Naive thymus-derived CD8-positive, alpha-beta T cell (primary cell): ENCODE measurements around the gene TEX12. TPM values are rescaled to one million over a fixed set of nuclear protein-coding genes. Genes with fewer than 3 reads are reported as not detected.
"Not testable (repeated sequence)": the region's sequence is repeated elsewhere in the genome, so short reads cannot be mapped to it uniquely, and the experiment has no call there.

Source experiments
- ATAC-seq, 2 donors: fragments of 150-1000 bp; cut with Tn5 transposase in 1 of 2; sonication (Bioruptor Pico), chemical (Tn5 transposase) in 1 of 2; 1 replicate in 1 of 2; 2 replicates in 1 of 2; pipeline ENCODE4 v1.10.0; 2021; ENCODE audit warnings: mild to moderate bottlenecking in 2 of 2, moderate library complexity in 2 of 2
- POLR2A ChIA-PET: fragments of 350-600 bp; sonication (Branson Sonifier 250); formaldehyde crosslinking; loops from one replicate; lab custom pipeline; 2021; ENCODE audit warnings: antibody characterized with exemption; lab: Charles Lee
- DNase-seq, 10 donors: peaks; one replicate each; pipeline versions ENCODE4 v3.0.0 to v3.0.0-alpha.2; 2020 to 2022
- H3K27ac Mint-ChIP-seq, 10 donors: one replicate each; pipeline ENCODE4 v1.8.0; 2020 to 2022; ENCODE audit warnings: mild to moderate bottlenecking in 10 of 10, mixed read lengths in 10 of 10, moderate library complexity in 4 of 10, inconsistent platforms in 1 of 10
- H3K27me3 Mint-ChIP-seq, 5 donors: one replicate each; pipeline ENCODE4 v1.8.0; 2021 to 2022; ENCODE audit warnings: mixed read lengths in 5 of 5
- H3K36me3 Mint-ChIP-seq, 3 donors: one replicate each; pipeline ENCODE4 v1.8.0; 2020 to 2022; ENCODE audit warnings: mixed read lengths in 3 of 3, mild to moderate bottlenecking in 2 of 3, inconsistent platforms in 1 of 3
- H3K4me1 Mint-ChIP-seq, 4 donors: one replicate each; pipeline ENCODE4 v1.8.0; 2021 to 2022; ENCODE audit warnings: mixed read lengths in 4 of 4
- H3K4me3 Mint-ChIP-seq, 10 donors: one replicate each; pipeline ENCODE4 v1.8.0; 2020 to 2022; ENCODE audit warnings: mild to moderate bottlenecking in 10 of 10, mixed read lengths in 10 of 10, moderate library complexity in 6 of 10, inconsistent platforms in 1 of 10
- H3K9me3 Mint-ChIP-seq, 9 donors: one replicate each; pipeline ENCODE4 v1.8.0; 2020 to 2022; ENCODE audit warnings: mixed read lengths in 9 of 9, mild to moderate bottlenecking in 3 of 9, inconsistent platforms in 1 of 9, moderate library complexity in 1 of 9
- polyA plus RNA-seq, 3 donors: library from polyadenylated mRNA; unstranded; fragments of 300-500 nt; fragmentation: Illumina TruSeq; gene quantifications; one replicate each; pipeline ENCODE4 v1.2.3, GENCODE V29; 2021
- total RNA-seq, 8 experiments: library from RNA in 2 of 8; stranded (reverse) in 2 of 8; gene quantifications; one replicate each; pipeline ENCODE4 v1.2.3 and lab custom pipeline; 2021 to 2026

Gene TEX12
- total and polyA plus RNA-seq, 5 experiments from 2014 or later = 0.44 TPM; not detected in 4

DNA sequence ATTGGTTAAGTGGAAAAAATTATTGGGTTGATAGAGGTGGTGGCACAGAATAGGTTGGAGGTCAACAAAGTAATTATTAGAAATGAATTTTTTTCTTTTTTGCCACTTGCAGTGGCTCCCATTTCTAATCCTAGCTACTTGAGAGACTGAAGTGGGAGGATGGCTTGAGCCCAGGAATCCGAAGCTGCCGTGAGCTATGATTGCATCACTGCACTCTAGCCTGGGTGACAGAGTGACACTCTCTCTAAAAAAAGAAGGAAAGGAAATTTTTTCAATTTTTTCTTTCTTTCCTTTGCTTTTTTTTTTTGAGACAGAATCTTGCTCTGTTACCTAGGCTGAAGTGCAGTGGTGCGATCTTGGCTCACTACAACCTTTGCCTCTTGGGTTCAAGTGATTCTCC lies 6.0 kb downstream of the TEX12 start:
- Mint-ChIP-seq H3K27ac (no peak overlapping the region), H3K4me1 (peaks cover 9 to 15% (median 13%) of the 10 kb centered on the region in 4 donors), H3K9me3 (no peaks in the 10 kb centered on the region), H3K27me3 (peaks cover 9 to 23% (median 17%) of the 10 kb centered on the region in 5 donors), H3K4me3 (no peak overlapping the region), H3K36me3 (no peaks in the 10 kb centered on the region)
- ATAC-seq (no peak), DNase-seq (no peak)
- POLR2A ChIA-PET = no interaction called here

DNA sequence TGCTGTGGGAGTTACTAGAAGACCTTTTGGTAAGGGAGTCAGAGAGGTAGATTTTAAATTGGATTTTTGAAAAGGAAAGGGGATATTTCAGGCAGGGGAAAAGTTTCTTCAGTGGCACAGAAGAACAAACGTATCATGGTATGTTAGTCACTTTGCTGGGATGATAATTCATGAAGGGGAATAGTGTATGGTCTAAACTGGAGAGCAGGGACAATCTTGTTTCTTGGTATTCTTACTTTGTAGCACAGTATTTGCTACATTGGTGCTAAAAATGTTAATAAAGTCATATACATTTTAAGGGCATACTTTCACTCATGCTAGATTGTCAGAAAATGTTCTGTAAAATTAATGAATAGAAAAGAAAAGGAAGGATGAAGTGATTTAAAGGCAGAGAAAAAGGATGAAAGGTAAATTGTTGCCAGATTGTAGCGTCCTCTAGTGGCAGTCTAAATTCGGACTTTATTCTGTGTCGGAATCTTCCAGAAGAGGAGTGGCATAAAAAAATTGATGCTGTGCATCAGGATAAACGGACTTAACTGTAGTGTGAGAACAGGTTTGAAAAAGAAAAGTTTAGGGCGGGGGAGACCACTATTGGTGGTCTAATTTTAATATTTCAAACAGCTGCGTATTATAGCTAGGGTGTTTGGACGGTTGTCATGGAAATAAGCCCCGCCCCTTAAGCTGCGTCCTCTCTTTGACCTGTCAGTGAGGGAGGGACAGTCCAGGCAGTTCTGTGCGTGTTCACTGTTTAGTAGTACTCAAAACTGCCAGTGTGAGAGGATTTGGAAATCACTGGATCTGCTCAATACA lies 7.8 kb downstream of the TEX12 start, which contains the start of gene BCO2:
Gene BCO2, plus strand, starts transcription at position 724 of the 810 bp plus-strand sequence. CDS start 90 bp downstream, outside the sequence.
- peak in 9 of 10 donors; percentile 2 to 72 (median 17) for DNase-seq
- H3K36me3 Mint-ChIP-seq = peaks cover 0 to 4% (median 0%) of the 10 kb centered on the region in 3 donors
- H3K27ac Mint-ChIP-seq = no peak within 1 kb of the TSS
- H3K9me3 Mint-ChIP-seq = no peaks in the 10 kb centered on the region
- H3K4me3 Mint-ChIP-seq = peak within 1 kb of the TSS; percentile 5 to 78 (median 57)
- H3K4me1 Mint-ChIP-seq = peaks cover 9 to 29% (median 13%) of the 10 kb centered on the region in 4 donors
- H3K27me3 Mint-ChIP-seq = peaks cover 16 to 25% (median 23%) of the 10 kb centered on the region in 5 donors
- POLR2A ChIA-PET = no interaction called here
- ATAC-seq = peak; percentile 53 to 58

DNA sequence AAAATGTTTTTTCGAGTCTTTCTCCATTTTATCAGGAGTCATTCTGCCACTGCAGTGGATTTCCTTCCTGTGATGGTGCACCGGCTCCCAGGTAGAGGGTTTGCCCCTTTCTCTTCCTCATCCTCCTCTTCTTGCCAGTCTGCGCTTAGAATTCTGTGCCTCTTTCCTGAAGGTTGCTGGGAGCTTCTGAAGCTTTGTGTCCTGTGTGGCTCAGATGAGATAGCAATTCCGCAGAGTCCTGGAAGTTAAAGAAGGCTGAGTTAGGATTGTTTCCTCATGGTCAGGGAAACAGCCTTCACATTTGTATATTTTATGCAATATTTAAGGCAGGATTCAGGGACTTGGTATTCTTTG lies 8.4 kb downstream of the TEX12 start:
- ATAC-seq (no peak), DNase-seq (no peak)
- Mint-ChIP-seq H3K27me3 (peaks cover 18 to 30% (median 27%) of the 10 kb centered on the region in 5 donors), H3K9me3 (no peaks in the 10 kb centered on the region), H3K4me1 (peaks cover 9 to 29% (median 13%) of the 10 kb centered on the region in 4 donors), H3K4me3 (peak overlapping the region; percentile 5 to 78 (median 57)), H3K27ac (no peak overlapping the region), H3K36me3 (peaks cover 0 to 4% (median 2%) of the 10 kb centered on the region in 3 donors)
- POLR2A ChIA-PET = no interaction called here

DNA sequence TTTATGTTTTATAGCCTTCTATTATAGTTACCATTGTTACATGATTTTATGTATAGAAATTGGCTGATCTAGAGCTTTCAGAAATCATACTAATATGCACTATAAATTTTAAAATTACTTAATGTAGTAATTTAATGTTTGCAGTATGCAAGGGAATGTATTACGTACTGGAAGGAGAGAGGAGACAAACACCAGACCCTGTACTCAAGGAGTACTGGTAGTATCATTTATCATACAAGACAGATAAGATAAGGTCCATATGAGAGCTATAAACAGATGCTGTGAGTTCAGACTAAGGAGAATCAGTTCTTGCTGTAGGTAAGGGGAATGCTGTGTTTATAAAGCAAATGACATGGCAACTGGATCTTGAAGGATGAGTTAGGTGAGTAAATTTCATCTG lies 8.9 kb downstream of the TEX12 start:
- ATAC-seq (no peak), DNase-seq (no peak)
- Mint-ChIP-seq H3K27me3 (peaks cover 18 to 33% (median 30%) of the 10 kb centered on the region in 5 donors), H3K27ac (no peak overlapping the region), H3K4me3 (no peak overlapping the region), H3K9me3 (peaks cover 0 to 2% (median 0%) of the 10 kb centered on the region in 9 donors), H3K4me1 (peaks cover 9 to 29% (median 13%) of the 10 kb centered on the region in 4 donors), H3K36me3 (peaks cover 3 to 6% (median 4%) of the 10 kb centered on the region in 3 donors)
- POLR2A ChIA-PET = no interaction called here

DNA sequence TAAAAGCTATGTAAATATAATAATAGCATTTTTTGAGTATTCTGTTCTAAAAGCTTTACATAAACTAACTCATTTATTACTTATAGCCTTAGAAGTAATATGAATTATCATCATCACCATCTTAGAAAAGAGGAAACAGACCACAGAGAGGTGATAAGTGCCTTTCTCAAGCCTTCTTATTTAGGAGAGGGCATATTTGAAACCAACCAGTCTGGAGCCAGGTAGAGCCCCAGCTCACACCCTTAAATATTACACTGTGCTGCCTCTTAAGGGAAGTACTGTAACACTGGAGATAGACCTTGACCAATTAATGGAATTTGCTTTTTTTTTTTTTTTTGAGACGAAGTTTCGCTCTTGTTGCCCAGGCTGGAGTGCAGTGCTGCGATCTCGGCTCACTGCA lies 10.4 kb downstream of the TEX12 start:
- Mint-ChIP-seq H3K9me3 (peaks cover 0 to 2% (median 0%) of the 10 kb centered on the region in 9 donors), H3K36me3 (peaks cover 3 to 11% (median 4%) of the 10 kb centered on the region in 3 donors), H3K27ac (no peak overlapping the region), H3K4me3 (no peak overlapping the region), H3K27me3 (peaks cover 18 to 33% (median 30%) of the 10 kb centered on the region in 5 donors), H3K4me1 (peaks cover 9 to 29% (median 13%) of the 10 kb centered on the region in 4 donors)
- DNase-seq (no peak), ATAC-seq (no peak)
- POLR2A ChIA-PET = interaction anchor here (0.7 kb wide), 1 partner anchor 740 kb away, joined by 3 read pairs; no protein-coding TSS in a partner anchor

DNA sequence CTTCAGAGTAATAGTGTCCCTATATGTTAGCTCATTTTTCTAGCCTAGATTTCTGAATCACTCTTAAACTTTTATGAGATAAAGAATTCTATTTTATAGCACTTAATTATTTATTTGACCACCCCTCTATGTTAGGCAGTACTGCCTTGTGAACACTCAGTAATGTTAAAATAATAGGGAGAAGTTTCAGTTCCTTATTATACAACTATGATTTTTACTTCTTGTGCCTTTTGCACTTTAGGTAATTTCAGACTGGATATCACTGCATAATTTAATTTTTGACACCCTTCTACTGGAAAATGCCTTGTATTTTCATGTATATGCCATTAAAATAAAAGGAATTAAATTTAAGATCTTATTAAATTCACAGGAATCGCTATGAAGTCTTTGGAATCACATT lies 11.3 kb downstream of the TEX12 start:
- no peak overlapping the region for H3K4me3 Mint-ChIP-seq
- H3K36me3 Mint-ChIP-seq = peaks cover 3 to 11% (median 4%) of the 10 kb centered on the region in 3 donors
- POLR2A ChIA-PET = interaction anchor here (0.7 kb wide), 1 partner anchor 741 kb away, joined by 3 read pairs; no protein-coding TSS in a partner anchor
- H3K9me3 Mint-ChIP-seq = peaks cover 0 to 3% (median 0%) of the 10 kb centered on the region in 9 donors
- H3K4me1 Mint-ChIP-seq = peaks cover 9 to 30% (median 13%) of the 10 kb centered on the region in 4 donors
- DNase-seq (no peak), ATAC-seq (no peak)
- peaks cover 18 to 33% (median 30%) of the 10 kb centered on the region in 5 donors for H3K27me3 Mint-ChIP-seq
- H3K27ac Mint-ChIP-seq = no peak overlapping the region

DNA sequence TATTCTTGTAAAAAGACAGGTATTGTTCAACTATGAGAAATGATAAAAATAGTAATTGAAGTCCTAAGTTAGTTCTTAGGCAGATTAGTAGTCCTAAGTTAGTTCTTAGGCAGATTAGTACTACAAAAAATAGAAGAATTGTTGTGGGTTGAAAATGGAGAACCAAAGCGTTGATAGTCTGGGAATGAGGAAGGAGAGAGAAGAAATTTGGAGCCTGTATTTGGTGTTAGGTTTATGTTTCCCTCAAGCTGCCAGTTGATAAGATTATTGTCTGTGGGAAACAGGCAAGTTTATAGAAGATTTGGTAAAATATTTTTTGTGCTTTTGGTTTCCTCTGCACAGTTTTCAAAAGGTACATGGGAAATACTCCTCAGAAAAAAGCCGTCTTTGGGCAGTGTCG lies 11.8 kb downstream of the TEX12 start:
- Mint-ChIP-seq H3K27me3 (peaks cover 18 to 33% (median 30%) of the 10 kb centered on the region in 5 donors), H3K27ac (peak overlapping the region in 1 of 10 donors; percentile 31), H3K4me3 (no peak overlapping the region), H3K9me3 (peaks cover 0 to 3% (median 0%) of the 10 kb centered on the region in 9 donors), H3K4me1 (peaks cover 9 to 30% (median 13%) of the 10 kb centered on the region in 4 donors), H3K36me3 (peaks cover 3 to 11% (median 4%) of the 10 kb centered on the region in 3 donors)
- ATAC-seq (no peak), DNase-seq (no peak)
- POLR2A ChIA-PET = no interaction called here

DNA sequence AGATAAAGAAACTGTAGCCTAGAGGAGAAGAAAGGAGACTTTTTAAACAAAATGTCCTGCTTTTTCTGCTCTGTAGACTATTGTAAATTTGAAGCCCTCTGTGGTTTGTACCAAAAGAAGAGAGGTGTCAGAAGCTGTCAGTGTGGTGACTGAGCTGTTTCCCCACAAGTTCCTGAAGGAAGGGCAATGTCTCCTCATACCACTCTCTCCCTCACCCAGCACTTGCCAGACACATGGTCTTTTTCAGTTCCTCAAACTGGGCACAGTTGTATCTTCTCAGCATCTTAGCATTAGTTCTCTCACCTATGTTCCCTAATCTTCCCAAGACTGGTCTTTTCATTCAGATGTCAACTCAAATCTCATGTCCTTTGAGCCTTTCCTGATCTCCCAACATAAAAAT lies 12.4 kb downstream of the TEX12 start:
- Mint-ChIP-seq H3K4me1 (peaks cover 8 to 30% (median 11%) of the 10 kb centered on the region in 4 donors), H3K4me3 (no peak overlapping the region), H3K27me3 (peaks cover 16 to 32% (median 28%) of the 10 kb centered on the region in 5 donors), H3K36me3 (peaks cover 3 to 11% (median 4%) of the 10 kb centered on the region in 3 donors), H3K27ac (no peak overlapping the region), H3K9me3 (peaks cover 0 to 3% (median 0%) of the 10 kb centered on the region in 9 donors)
- POLR2A ChIA-PET = no interaction called here
- ATAC-seq (no peak), DNase-seq (no peak)

DNA sequence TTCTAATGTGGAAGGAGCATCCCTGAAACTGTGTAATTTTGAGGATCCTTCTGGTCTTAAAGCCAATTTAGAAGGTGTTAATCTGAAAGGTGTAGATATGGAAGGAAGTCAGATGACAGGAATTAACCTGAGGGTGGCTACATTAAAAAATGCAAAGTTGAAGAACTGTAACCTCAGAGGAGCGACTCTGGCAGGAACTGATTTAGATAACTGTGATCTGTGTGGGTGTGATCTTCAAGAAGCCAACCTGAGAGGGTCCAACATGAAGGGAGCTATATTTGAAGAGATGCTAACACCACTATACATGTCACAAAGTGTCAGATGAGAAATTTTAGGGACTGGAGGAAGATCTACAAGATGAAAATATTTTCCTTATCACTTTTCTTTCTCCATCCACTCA lies 15.7 kb downstream of the TEX12 start:
- no peak for ATAC-seq
- Mint-ChIP-seq H3K27ac (no peak overlapping the region), H3K4me3 (no peak overlapping the region), H3K36me3 (peaks cover 4 to 11% (median 4%) of the 10 kb centered on the region in 3 donors), H3K4me1 (peaks cover 0 to 17% (median 0%) of the 10 kb centered on the region in 4 donors), H3K9me3 (peaks cover 0 to 3% (median 0%) of the 10 kb centered on the region in 9 donors), H3K27me3 (peaks cover 8 to 22% (median 17%) of the 10 kb centered on the region in 5 donors)
- POLR2A ChIA-PET = no interaction called here
- no peak for DNase-seq

DNA sequence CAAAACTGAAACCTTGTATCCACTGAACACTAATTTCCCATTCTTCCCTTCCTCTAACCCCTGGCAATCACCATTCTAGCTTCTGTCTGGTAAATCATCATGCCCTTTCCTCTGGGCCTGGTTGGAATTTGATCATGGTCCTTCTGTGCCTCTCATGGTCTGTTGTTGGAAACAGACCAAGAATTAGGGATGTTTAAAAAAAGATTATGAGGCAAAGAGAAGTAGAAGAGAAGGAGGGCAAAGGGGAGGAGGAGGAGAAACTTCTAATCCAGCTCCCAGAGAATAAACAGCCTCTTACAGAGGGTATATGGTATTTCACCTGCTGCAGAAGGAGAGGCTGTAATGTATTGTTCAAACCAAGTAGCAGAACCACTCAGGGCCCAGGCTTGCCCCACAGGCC lies 18.7 kb downstream of the TEX12 start:
- peak overlapping the region in 1 of 10 donors; percentile 18 for H3K27ac Mint-ChIP-seq
- H3K4me3 Mint-ChIP-seq = no peak overlapping the region
- H3K27me3 Mint-ChIP-seq = peaks cover 0 to 15% (median 4%) of the 10 kb centered on the region in 5 donors

DNA sequence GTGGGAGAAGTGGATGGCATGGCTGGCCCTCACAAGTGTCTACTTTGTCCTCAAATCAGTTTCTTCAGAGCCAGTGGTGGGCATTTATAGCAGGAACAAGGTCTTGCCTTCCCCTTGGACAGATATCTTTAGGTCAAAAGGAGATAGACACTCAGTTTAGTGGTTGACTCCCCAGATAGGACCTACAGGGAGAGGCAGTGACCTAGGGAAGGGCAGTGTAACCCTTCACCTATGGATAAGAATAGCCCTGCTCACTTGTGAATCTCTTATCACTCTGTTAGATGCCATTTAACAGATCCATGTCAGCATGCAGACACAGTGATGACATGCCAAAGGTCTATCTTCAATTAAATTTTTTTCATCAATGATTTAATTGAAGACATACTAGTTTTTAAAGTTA lies 19.1 kb downstream of the TEX12 start:
- DNase-seq = no peak
- Mint-ChIP-seq H3K4me3 (no peak overlapping the region), H3K36me3 (peaks cover 0 to 4% (median 2%) of the 10 kb centered on the region in 3 donors), H3K27ac (peak overlapping the region in 1 of 10 donors; percentile 18), H3K4me1 (peaks cover 0 to 1% (median 0%) of the 10 kb centered on the region in 4 donors), H3K27me3 (peaks cover 0 to 15% (median 3%) of the 10 kb centered on the region in 5 donors), H3K9me3 (peaks cover 0 to 3% (median 0%) of the 10 kb centered on the region in 9 donors)
- POLR2A ChIA-PET = no interaction called here
- no peak for ATAC-seq

More for the DNA sequence above, 18.7 kb downstream of the TEX12 start:
- no peak for DNase-seq
- Mint-ChIP-seq H3K9me3 (peaks cover 0 to 3% (median 0%) of the 10 kb centered on the region in 9 donors), H3K4me1 (peaks cover 0 to 1% (median 0%) of the 10 kb centered on the region in 4 donors), H3K36me3 (peaks cover 0 to 5% (median 2%) of the 10 kb centered on the region in 3 donors)
- ATAC-seq = no peak
- POLR2A ChIA-PET = no interaction called here

DNA sequence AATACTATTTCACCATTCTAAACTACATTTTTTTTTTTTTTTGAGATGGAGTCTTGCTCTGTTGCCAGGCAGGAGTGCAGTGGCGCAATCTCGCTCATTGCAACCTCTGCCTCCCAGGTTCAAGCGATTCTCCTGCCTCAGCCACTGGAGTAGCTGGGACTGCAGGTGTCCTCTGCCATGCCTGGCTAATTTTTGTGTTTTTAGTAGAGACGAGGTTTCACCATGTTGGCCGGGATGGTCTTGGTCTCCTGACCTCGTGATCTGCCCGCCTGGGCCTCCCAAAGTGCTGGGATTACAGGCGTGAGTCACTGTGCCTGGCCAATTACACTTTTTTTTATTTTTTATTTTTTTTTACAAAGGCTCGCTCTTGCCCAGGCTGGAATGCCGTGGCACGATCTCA lies 27.9 kb downstream of the TEX12 start:
- H3K4me3 Mint-ChIP-seq, H3K27me3 Mint-ChIP-seq, ATAC-seq, H3K9me3 Mint-ChIP-seq, H3K27ac Mint-ChIP-seq, DNase-seq, H3K4me1 Mint-ChIP-seq, H3K36me3 Mint-ChIP-seq, POLR2A ChIA-PET: not testable (repeated sequence)

DNA sequence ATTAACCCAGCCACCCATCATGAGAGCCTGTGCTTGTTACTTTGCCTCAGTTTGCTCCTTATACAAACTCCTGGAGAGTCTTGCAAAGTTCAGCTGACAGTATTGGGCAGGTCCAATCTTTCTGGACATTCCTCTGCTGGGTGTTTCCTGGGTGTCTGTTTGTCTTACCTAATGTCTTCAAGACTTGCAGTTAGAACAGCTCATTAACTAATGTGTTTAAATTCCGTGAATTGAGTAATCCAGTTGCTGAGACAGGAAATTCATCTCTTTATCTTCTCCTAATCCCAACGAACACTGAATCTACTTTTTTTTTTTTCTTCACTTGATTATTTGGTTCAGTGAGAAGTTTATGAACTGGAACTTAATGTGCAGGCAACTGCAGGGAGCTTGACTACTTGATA lies 28.8 kb downstream of the TEX12 start:
- Mint-ChIP-seq H3K36me3 (peaks cover 0 to 5% (median 0%) of the 10 kb centered on the region in 3 donors), H3K4me1 (peaks cover 0 to 6% (median 0%) of the 10 kb centered on the region in 4 donors), H3K9me3 (no peaks in the 10 kb centered on the region), H3K4me3 (no peak overlapping the region), H3K27me3 (peaks cover 0 to 3% (median 0%) of the 10 kb centered on the region in 5 donors), H3K27ac (peak overlapping the region in 1 of 10 donors; percentile 45)
- DNase-seq = no peak
- POLR2A ChIA-PET = no interaction called here
- no peak for ATAC-seq
